H54 (cell line): ENCODE measurements around the gene FABP1.
A peak's percentile ranks its signal among the peaks of the same experiment; 100 is the strongest.

Experiments used
- DNase-seq: peaks from one replicate; pipeline ENCODE4 v3.0.0; 2011; ENCODE audit warnings: low spot score, mixed read lengths; ENCODE audit not compliant: insufficient read length
- FAIRE-seq: peaks from 3 replicates; lab custom pipeline; 2011; peaks lifted over from hg19 to GRCh38; lab: Jason Lieb, UNC
- POLR2A ChIP-seq: IDR thresholded peaks from 2 replicates; pipeline ENCODE4 v1.6.1; 2011; ENCODE audit warnings: low read depth, mild to moderate bottlenecking, low read length

The FABP1 gene

GRCh38 chr2:88127888-88128653 lies at the start of gene FABP1:
Gene FABP1 (minus strand): TSS chr2:88128062. CDS start chr2:88128017, 45 bp downstream.
- FAIRE-seq (no peak), DNase-seq (no peak)
- TF ChIP-seq POLR2A = no peak

- FAIRE-seq (no peak), DNase-seq (no peak)
- TF ChIP-seq POLR2A = no peak
These were observed 49.7 kb upstream of the FABP1 start for GRCh38 chr2:88177556-88177955.

GRCh38 chr2:88176352-88176984 lies 48.6 kb upstream of the FABP1 start:
- FAIRE-seq (no peak), DNase-seq (no peak)
- no peak for TF ChIP-seq POLR2A

GRCh38 chr2:88172882-88173281 lies 45.0 kb upstream of the FABP1 start:
- DNase-seq = no peak
- no peak for TF ChIP-seq POLR2A
- FAIRE-seq = no peak

GRCh38 chr2:88171966-88172365 lies 44.1 kb upstream of the FABP1 start:
- TF ChIP-seq POLR2A = no peak
- FAIRE-seq = no peak
- DNase-seq = no peak

GRCh38 chr2:88170472-88170892 lies 42.6 kb upstream of the FABP1 start:
- TF ChIP-seq POLR2A = no peak
- no peak for FAIRE-seq
- DNase-seq = no peak

GRCh38 chr2:88168386-88168785 lies 40.5 kb upstream of the FABP1 start:
- no peak for TF ChIP-seq POLR2A
- DNase-seq = no peak

GRCh38 chr2:88167740-88168139 lies 39.9 kb upstream of the FABP1 start:
- TF ChIP-seq POLR2A = no peak
- DNase-seq (no peak), FAIRE-seq (no peak)

More at GRCh38 chr2:88168386-88168785, 40.5 kb upstream of the FABP1 start:
- FAIRE-seq = no peak

- FAIRE-seq = no peak
- DNase-seq = no peak
- TF ChIP-seq POLR2A = no peak
These were observed 37.6 kb upstream of the FABP1 start for GRCh38 chr2:88165332-88166003.

GRCh38 chr2:88161446-88162244 lies 33.8 kb upstream of the FABP1 start:
- DNase-seq (no peak), FAIRE-seq (no peak)
- TF ChIP-seq POLR2A = no peak

- FAIRE-seq = no peak
- TF ChIP-seq POLR2A = no peak
- no peak for DNase-seq
These were observed 32.7 kb upstream of the FABP1 start for GRCh38 chr2:88160517-88160916.

GRCh38 chr2:88159955-88160415 lies 32.1 kb upstream of the FABP1 start:
- peak; percentile 42 for DNase-seq
- peak; percentile 45 for FAIRE-seq
- TF ChIP-seq POLR2A = no peak

GRCh38 chr2:88159481-88159880 lies 31.6 kb upstream of the FABP1 start:
- TF ChIP-seq POLR2A = no peak
- DNase-seq (no peak), FAIRE-seq (no peak)
